NCI-H2029 treated with DMSO at 0.1 percent for 48 hours (cell line): ENCODE measurements around the gene ST3GAL3.
"Not testable (repeated sequence)": the region's sequence is repeated elsewhere in the genome, so short reads cannot be mapped to it uniquely, and the experiment has no call there.

Experiments
- DNase-seq: peaks from one replicate; lab custom pipeline; 2025; lab: John Stamatoyannopoulos, UW

Gene ST3GAL3

GRCh38 chr1:43822040-43822690 lies 114.8 kb downstream of the ST3GAL3 start:
- no peak for DNase-seq

GRCh38 chr1:43824795-43825194 lies 117.5 kb downstream of the ST3GAL3 start:
- DNase-seq = no peak

GRCh38 chr1:43828574-43828973 lies 121.2 kb downstream of the ST3GAL3 start:
- no peak for DNase-seq

GRCh38 chr1:43830802-43831201 lies 123.5 kb downstream of the ST3GAL3 start:
- no peak for DNase-seq

GRCh38 chr1:43831851-43832250 lies 124.5 kb downstream of the ST3GAL3 start:
- DNase-seq = no peak

- no peak for DNase-seq
Observed at GRCh38 chr1:43832255-43832654, 124.9 kb downstream of the ST3GAL3 start.

GRCh38 chr1:43832998-43833397 lies 125.7 kb downstream of the ST3GAL3 start:
- no peak for DNase-seq

GRCh38 chr1:43833902-43834279 lies 126.6 kb downstream of the ST3GAL3 start:
- not testable (repeated sequence) for DNase-seq

- DNase-seq = no peak
Observed at GRCh38 chr1:43834280-43835081, 127.1 kb downstream of the ST3GAL3 start.

- DNase-seq = no peak
Observed at GRCh38 chr1:43835082-43836021, 128.0 kb downstream of the ST3GAL3 start.

- peak; percentile 96 for DNase-seq
Observed at GRCh38 chr1:43836267-43836951, 129.1 kb downstream of the ST3GAL3 start.

- DNase-seq = no peak
Observed at GRCh38 chr1:43839056-43839455, 131.7 kb downstream of the ST3GAL3 start.

GRCh38 chr1:43841321-43842174 lies 134.2 kb downstream of the ST3GAL3 start:
- no peak for DNase-seq

- no peak for DNase-seq
Observed at GRCh38 chr1:43842175-43842498, 134.8 kb downstream of the ST3GAL3 start.

GRCh38 chr1:43843684-43844083 lies 136.3 kb downstream of the ST3GAL3 start:
- no peak for DNase-seq

GRCh38 chr1:43844114-43844513 lies 136.8 kb downstream of the ST3GAL3 start:
- no peak for DNase-seq

GRCh38 chr1:43847290-43847689 lies 140.0 kb downstream of the ST3GAL3 start:
- DNase-seq = no peak

GRCh38 chr1:43847882-43848281 lies 140.5 kb downstream of the ST3GAL3 start:
- DNase-seq = no peak

- DNase-seq = no peak
Observed at GRCh38 chr1:43849670-43850069, 142.3 kb downstream of the ST3GAL3 start.

- no peak for DNase-seq
Observed at GRCh38 chr1:43850591-43851233, 143.4 kb downstream of the ST3GAL3 start.
